GM12878 (cell line): ENCODE measurements around the gene SOWAHD. TPM values are rescaled to one million over a fixed set of nuclear protein-coding genes. Genes with fewer than 3 reads are reported as not detected.

ENCODE experiments used
- ATF3 ChIP-seq: IDR thresholded peaks from 2 replicates; pipeline ENCODE4 v1.6.1; 2011; ENCODE audit warnings: low read depth, mild to moderate bottlenecking, low read length, moderate library complexity, borderline replicate concordance; ENCODE audit errors: extremely low read depth
- BCL11A ChIP-seq: IDR thresholded peaks from 2 replicates; pipeline ENCODE4 v1.6.1; 2011; ENCODE audit warnings: low read depth, low read length
- CBFB ChIP-seq: IDR thresholded peaks from 2 replicates; pipeline ENCODE4 v1.6.1; 2016; ENCODE audit warnings: antibody characterized with exemption, low read depth
- EP300 ChIP-seq, 2 experiments: fragments of 150-350 bp in 1 of 2; IDR thresholded peaks; 2 replicates each; pipeline ENCODE4 v1.6.1; 2011 to 2012; ENCODE audit warnings: low read depth in 2 of 2, low read length in 2 of 2, borderline replicate concordance in 1 of 2, improper control_type of control experiment in 1 of 2, inconsistent platforms in 1 of 2; ENCODE audit not compliant: control insufficient read depth in 1 of 2
- GATAD2B ChIP-seq: fragments of 450-650 bp; conservative IDR thresholded peaks from 2 replicates; pipeline ENCODE4 v1.6.1; 2017; ENCODE audit warnings: low read depth, mild to moderate bottlenecking, moderate library complexity
- HCFC1 ChIP-seq: fragments of 150-350 bp; IDR thresholded peaks from 2 replicates; pipeline ENCODE4 v1.6.1; 2014; ENCODE audit warnings: low read length
- HDAC6 ChIP-seq: fragments of 200-600 bp; sonication (generic); IDR thresholded peaks from one replicate; pipeline ENCODE4 v1.8.0; 2017; ENCODE audit warnings: antibody characterized with exemption; ENCODE audit not compliant: unreplicated experiment
- KDM1A ChIP-seq: fragments of 200-600 bp; sonication (generic); IDR thresholded peaks from 2 replicates; pipeline ENCODE4 v1.6.1; 2016; ENCODE audit warnings: borderline replicate concordance
- MEF2B ChIP-seq: fragments of 450-650 bp; IDR thresholded peaks from 2 replicates; pipeline ENCODE4 v1.6.1; 2018; ENCODE audit warnings: mild to moderate bottlenecking, moderate library complexity; ENCODE audit not compliant: partially characterized antibody, poor library complexity, severe bottlenecking
- MTA3 ChIP-seq: IDR thresholded peaks from 2 replicates; pipeline ENCODE4 v1.6.1; 2012; ENCODE audit warnings: low read length, inconsistent platforms, borderline replicate concordance
- MYB ChIP-seq: fragments of 150-350 bp; IDR thresholded peaks from 2 replicates; pipeline ENCODE4 v1.6.1; 2014; ENCODE audit warnings: mild to moderate bottlenecking, low read depth, low read length, borderline replicate concordance
- NFXL1 ChIP-seq: fragments of 450-650 bp; IDR thresholded peaks from 2 replicates; pipeline ENCODE4 v1.6.1; 2017; ENCODE audit warnings: antibody characterized with exemption, mild to moderate bottlenecking, borderline replicate concordance
- NFYB ChIP-seq: IDR thresholded peaks from 2 replicates; pipeline ENCODE4 v1.6.1; 2011; ENCODE audit warnings: low read depth, mild to moderate bottlenecking, low read length, improper control_type of control experiment, moderate library complexity; ENCODE audit not compliant: insufficient read depth
- PAX8 ChIP-seq: fragments of 450-650 bp; IDR thresholded peaks from 2 replicates; pipeline ENCODE4 v1.6.1; 2017; ENCODE audit warnings: mild to moderate bottlenecking, moderate library complexity
- PKNOX1 ChIP-seq: fragments of 450-650 bp; IDR thresholded peaks from 2 replicates; pipeline ENCODE4 v1.6.1; 2016; ENCODE audit warnings: mild to moderate bottlenecking
- RCOR1 ChIP-seq: conservative IDR thresholded peaks from 2 replicates; pipeline ENCODE4 v1.6.1; 2012; ENCODE audit warnings: low read depth, low read length, improper control_type of control experiment
- SIN3A ChIP-seq: IDR thresholded peaks from 2 replicates; pipeline ENCODE4 v1.6.1; 2012; ENCODE audit warnings: low read depth, low read length, improper control_type of control experiment
- SIX5 ChIP-seq: IDR thresholded peaks from 2 replicates; pipeline ENCODE4 v1.6.1; 2011; ENCODE audit warnings: mild to moderate bottlenecking, low read depth, low read length, moderate library complexity; ENCODE audit not compliant: severe bottlenecking
- SMAD1 ChIP-seq: fragments of 450-650 bp; IDR thresholded peaks from 2 replicates; pipeline ENCODE4 v1.6.1; 2018; ENCODE audit warnings: mild to moderate bottlenecking, low read depth; ENCODE audit not compliant: partially characterized antibody
- SREBF1 ChIP-seq: IDR thresholded peaks from 2 replicates; pipeline ENCODE4 v1.6.1; 2012; ENCODE audit warnings: mild to moderate bottlenecking, low read length
- SREBF2 ChIP-seq: IDR thresholded peaks from 2 replicates; pipeline ENCODE4 v1.6.1; 2012; ENCODE audit warnings: mild to moderate bottlenecking, low read length
- TARDBP ChIP-seq: IDR thresholded peaks from 2 replicates; pipeline ENCODE4 v1.6.1; 2016; ENCODE audit warnings: borderline replicate concordance
- WRNIP1 ChIP-seq: IDR thresholded peaks from 2 replicates; pipeline ENCODE4 v1.6.1; 2011; ENCODE audit warnings: low read depth, low read length, improper control_type of control experiment, borderline replicate concordance
- ZNF24 ChIP-seq: fragments of 450-650 bp; IDR thresholded peaks from 2 replicates; pipeline ENCODE4 v1.6.1; 2017; ENCODE audit warnings: antibody characterized with exemption, mild to moderate bottlenecking
- polyA plus RNA-seq, 11 experiments: library from polyadenylated mRNA; depleted of rRNA in 4 of 11; unstranded in 6 of 11; stranded (reverse) in 5 of 11; fragments of >200 nt; fragmentation: Nextera tagmentation in 4 of 11; fragmentation: Illumina TruSeq in 1 of 11; extraction: Ambion mirVana in 4 of 11; extraction: Trizol in 1 of 11; gene quantifications; 1 replicate in 1 of 11; 2 replicates in 10 of 11; pipeline versions ENCODE4 v1.2.1 to v1.2.3, GENCODE V29; 2011 to 2016; ENCODE audit warnings: inconsistent platforms in 2 of 11, missing spikeins in 2 of 11, low read depth in 1 of 11
- total RNA-seq, 4 experiments: library from RNA; depleted of rRNA in 3 of 4; stranded (reverse); fragments of >200 nt in 3 of 4; fragmentation: Illumina TruSeq in 1 of 4; extraction: Trizol in 1 of 4; gene quantifications; 2 replicates each; pipeline versions ENCODE4 v1.2.1 to v1.2.3, GENCODE V29; 2013 to 2021
- TF ChIP-seq, protein P1 (sequence below): fragments of 450-650 bp; formaldehyde crosslinking; IDR thresholded peaks from 2 replicates; pipeline ENCODE4 v1.4.0; 2022; ENCODE audit warnings: mild to moderate bottlenecking, moderate library complexity
- TF ChIP-seq, protein P2 (sequence below): fragments of 450-650 bp; IDR thresholded peaks from 2 replicates; pipeline ENCODE4 v1.6.1; 2017; ENCODE audit warnings: borderline replicate concordance

Gene SOWAHD
- total and polyA plus RNA-seq, 10 of the 15 experiments (the other 5 are each of a cell fraction or from before 2014, with no cell fraction given) = 0.27 to 7.4 (median 2.6) TPM

DNA sequence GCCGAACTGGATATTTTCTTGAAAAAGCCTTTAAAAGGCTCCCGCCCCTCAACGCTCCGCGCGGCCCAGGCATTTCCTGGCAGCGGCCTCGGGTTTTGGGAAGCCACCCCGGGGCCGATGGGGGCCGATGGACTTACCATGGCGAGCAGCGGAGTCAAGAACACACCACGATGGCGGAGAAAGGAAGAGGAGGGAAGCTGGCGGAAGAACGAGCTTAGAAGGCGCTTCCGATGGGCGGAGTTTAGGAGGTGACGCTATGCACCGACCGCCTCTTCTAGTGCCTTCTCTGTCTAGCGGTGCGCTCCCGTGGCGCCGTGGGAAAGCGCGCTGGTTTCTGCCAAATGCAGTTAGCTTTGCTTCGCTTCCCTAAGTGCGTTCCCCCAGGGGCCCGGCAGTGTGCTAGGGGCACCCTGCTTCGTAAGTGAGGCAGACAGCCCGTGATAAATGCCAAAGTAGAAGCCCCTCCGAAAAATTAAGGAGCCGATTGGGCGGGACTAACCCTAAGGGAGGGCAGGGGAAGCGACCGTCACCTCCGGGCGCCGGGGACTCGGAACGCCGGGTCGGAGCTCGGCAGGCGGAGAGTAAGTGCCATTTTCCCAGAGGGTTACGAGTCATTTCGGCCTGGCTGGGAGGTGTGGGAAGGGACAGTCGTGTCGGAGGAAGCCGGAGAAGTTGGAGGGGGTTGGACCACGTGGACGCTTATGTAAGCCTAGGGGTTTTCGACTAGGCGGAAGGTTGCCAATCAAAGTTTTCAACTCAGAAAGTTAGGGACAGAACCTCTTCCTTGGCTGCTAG, 33.2 kb downstream of the SOWAHD start, which contains the start of gene RPL39 (continued):
- TF ChIP-seq ATF3 = no peak
- TF ChIP-seq NFXL1 = no peak
- TF ChIP-seq MEF2B = peak; percentile 74
- no peak for TF ChIP-seq MYB
- peak; percentile 46; the same call in 1 of the 2 replicates for TF ChIP-seq GATAD2B
- no peak for TF ChIP-seq RCOR1
- no peak for TF ChIP-seq PAX8
- TF ChIP-seq NFYB = no peak
- TF ChIP-seq HCFC1 = no peak
- no peak for TF ChIP-seq EP300 (IDR thresholded peaks at IDR 0.05; ENCODE audit: borderline replicate concordance in 1 of 2, control insufficient read depth in 1 of 2, low read depth in 2 of 2, low read length in 2 of 2)
- TF ChIP-seq SMAD1 = peak; percentile 81
- no peak for TF ChIP-seq WRNIP1
- TF ChIP-seq SIX5 = no peak
- peak; percentile 85 for TF ChIP-seq PKNOX1
- TF ChIP-seq, protein P1, sequence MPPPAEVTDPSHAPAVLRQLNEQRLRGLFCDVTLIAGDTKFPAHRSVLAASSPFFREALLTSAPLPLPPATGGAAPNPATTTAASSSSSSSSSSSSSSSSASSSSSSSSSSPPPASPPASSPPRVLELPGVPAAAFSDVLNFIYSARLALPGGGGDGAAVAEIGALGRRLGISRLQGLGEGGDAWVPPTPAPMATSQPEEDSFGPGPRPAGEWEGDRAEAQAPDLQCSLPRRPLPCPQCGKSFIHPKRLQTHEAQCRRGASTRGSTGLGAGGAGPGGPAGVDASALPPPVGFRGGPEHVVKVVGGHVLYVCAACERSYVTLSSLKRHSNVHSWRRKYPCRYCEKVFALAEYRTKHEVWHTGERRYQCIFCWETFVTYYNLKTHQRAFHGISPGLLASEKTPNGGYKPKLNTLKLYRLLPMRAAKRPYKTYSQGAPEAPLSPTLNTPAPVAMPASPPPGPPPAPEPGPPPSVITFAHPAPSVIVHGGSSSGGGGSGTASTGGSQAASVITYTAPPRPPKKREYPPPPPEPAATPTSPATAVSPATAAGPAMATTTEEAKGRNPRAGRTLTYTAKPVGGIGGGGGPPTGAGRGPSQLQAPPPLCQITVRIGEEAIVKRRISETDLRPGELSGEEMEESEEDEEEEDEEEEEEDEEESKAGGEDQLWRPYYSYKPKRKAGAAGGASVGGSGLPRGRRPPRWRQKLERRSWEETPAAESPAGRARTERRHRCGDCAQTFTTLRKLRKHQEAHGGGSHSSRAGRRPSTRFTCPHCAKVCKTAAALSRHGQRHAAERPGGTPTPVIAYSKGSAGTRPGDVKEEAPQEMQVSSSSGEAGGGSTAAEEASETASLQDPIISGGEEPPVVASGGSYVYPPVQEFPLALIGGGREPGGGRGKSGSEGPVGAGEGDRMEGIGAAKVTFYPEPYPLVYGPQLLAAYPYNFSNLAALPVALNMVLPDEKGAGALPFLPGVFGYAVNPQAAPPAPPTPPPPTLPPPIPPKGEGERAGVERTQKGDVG (CRISPR knock-in tag) = no peak
- TF ChIP-seq BCL11A = no peak
- no peak for TF ChIP-seq SIN3A
- TF ChIP-seq SREBF2 = no peak
- TF ChIP-seq HDAC6 = no peak
- no peak for TF ChIP-seq KDM1A
- peak; percentile 84; the same call in 1 of the 2 replicates for TF ChIP-seq CBFB
- no peak; the same call in 1 of the 2 replicates for TF ChIP-seq SREBF1
- no peak for TF ChIP-seq TARDBP
- TF ChIP-seq MTA3 = no peak
- TF ChIP-seq, protein P2, sequence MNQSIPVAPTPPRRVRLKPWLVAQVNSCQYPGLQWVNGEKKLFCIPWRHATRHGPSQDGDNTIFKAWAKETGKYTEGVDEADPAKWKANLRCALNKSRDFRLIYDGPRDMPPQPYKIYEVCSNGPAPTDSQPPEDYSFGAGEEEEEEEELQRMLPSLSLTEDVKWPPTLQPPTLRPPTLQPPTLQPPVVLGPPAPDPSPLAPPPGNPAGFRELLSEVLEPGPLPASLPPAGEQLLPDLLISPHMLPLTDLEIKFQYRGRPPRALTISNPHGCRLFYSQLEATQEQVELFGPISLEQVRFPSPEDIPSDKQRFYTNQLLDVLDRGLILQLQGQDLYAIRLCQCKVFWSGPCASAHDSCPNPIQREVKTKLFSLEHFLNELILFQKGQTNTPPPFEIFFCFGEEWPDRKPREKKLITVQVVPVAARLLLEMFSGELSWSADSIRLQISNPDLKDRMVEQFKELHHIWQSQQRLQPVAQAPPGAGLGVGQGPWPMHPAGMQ = no peak
- no peak for TF ChIP-seq ZNF24
